GM21786 (cell line): ENCODE results near the gene ZNF821.
"Not testable (repeated sequence)": the region's sequence is repeated elsewhere in the genome, so short reads cannot be mapped to it uniquely, and the experiment has no call there.

ENCODE experiments used
- ATAC-seq: cut with Tn5 transposase; IDR thresholded peaks from one replicate; pipeline ENCODE4 v1.9.1; 2021; ENCODE audit not compliant: unreplicated experiment

ZNF821 gene

GRCh38 chr16:71883849-71884638 lies at the start of gene ZNF821:
ZNF821 (minus strand) TSS chr16:71884182; CDS start chr16:71879946, 4,236 bp downstream.
- peak; percentile 36 for ATAC-seq

GRCh38 chr16:71933017-71933416 lies 49.0 kb upstream of the ZNF821 start:
- no peak for ATAC-seq

- no peak for ATAC-seq
Measured at GRCh38 chr16:71931599-71931998, 47.6 kb upstream of the ZNF821 start.

- ATAC-seq, result no peak
Measured at GRCh38 chr16:71931001-71931400, 47.0 kb upstream of the ZNF821 start.

GRCh38 chr16:71930013-71930563 lies 46.1 kb upstream of the ZNF821 start:
- no peak for ATAC-seq

GRCh38 chr16:71929048-71929447 lies 45.1 kb upstream of the ZNF821 start:
- no peak for ATAC-seq

GRCh38 chr16:71927787-71928186 lies 43.8 kb upstream of the ZNF821 start:
- ATAC-seq, result no peak

GRCh38 chr16:71927383-71927782 lies 43.4 kb upstream of the ZNF821 start:
- no peak for ATAC-seq

- no peak for ATAC-seq
Measured at GRCh38 chr16:71924710-71925109, 40.7 kb upstream of the ZNF821 start.

GRCh38 chr16:71923941-71924690 lies 40.1 kb upstream of the ZNF821 start:
- ATAC-seq, result no peak

GRCh38 chr16:71920658-71921057 lies 36.7 kb upstream of the ZNF821 start:
- ATAC-seq, result no peak

GRCh38 chr16:71919035-71919434 lies 35.1 kb upstream of the ZNF821 start:
- ATAC-seq, result peak; percentile 88

- no peak for ATAC-seq
Measured at GRCh38 chr16:71917900-71918299, 33.9 kb upstream of the ZNF821 start.

GRCh38 chr16:71916397-71916920 lies 32.5 kb upstream of the ZNF821 start:
- ATAC-seq, result no peak

GRCh38 chr16:71915350-71915749 lies 31.4 kb upstream of the ZNF821 start:
- ATAC-seq, result no peak

GRCh38 chr16:71914802-71915201 lies 30.8 kb upstream of the ZNF821 start:
- ATAC-seq, result no peak

- no peak for ATAC-seq
Measured at GRCh38 chr16:71912534-71913275, 28.7 kb upstream of the ZNF821 start.

GRCh38 chr16:71911121-71911520 lies 27.1 kb upstream of the ZNF821 start:
- ATAC-seq, result no peak

GRCh38 chr16:71905765-71906164 lies 21.8 kb upstream of the ZNF821 start:
- ATAC-seq, result not testable (repeated sequence)

- ATAC-seq, result no peak
Measured at GRCh38 chr16:71904239-71904638, 20.3 kb upstream of the ZNF821 start.

GRCh38 chr16:71903608-71904007 lies 19.6 kb upstream of the ZNF821 start:
- no peak for ATAC-seq
